CD4-positive, alpha-beta T cell treated with Interleukin-15 for 4 hours (primary cell): Measurements from ENCODE around the gene HEMK1.

Experiments used
- DNase-seq: peaks from one replicate; pipeline ENCODE4 v3.0.0-alpha.2; 2020; ENCODE audit warnings: low spot score

Gene HEMK1

GRCh38 chr3:50600141-50600753 lies 30.9 kb downstream of the HEMK1 start:
- DNase-seq, result peak; percentile 61

DNA sequence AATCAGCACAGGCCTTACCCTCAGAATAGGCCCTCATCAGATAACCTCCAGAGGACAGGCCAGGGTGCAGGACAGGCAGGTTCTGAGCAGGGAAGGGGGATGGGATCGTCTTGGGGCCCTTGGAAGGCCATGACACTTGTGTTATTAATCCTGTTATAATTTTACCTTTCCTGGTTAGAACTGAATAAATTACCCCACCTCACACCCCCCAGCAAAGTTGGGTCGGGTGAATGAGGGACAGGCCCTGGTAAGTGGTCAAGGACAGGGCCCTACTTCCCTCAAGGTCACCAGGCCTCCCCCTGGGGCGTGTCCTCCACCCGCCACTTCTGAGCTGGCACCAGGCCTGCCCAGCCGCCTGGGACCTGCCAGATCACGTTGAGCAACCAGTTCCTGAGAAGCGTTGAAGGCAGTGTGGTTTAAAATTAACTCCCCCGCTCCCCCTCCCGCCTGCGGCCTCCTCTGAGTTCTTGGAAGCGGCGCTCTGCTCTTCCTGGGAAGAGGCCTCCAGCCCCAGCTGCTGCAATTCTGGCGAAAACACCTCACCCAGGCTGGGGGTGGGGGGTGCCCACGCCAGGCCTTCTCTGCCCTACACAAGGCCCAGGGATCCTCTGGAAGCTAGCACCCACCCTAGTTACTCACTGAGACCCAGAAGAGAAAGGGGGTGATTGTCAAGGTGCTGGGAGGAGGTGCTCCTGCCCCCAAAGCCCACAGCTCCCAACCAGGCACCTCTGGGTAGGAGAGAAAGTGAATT lies 31.7 kb downstream of the HEMK1 start:
- peak; percentile 96 for DNase-seq

DNA sequence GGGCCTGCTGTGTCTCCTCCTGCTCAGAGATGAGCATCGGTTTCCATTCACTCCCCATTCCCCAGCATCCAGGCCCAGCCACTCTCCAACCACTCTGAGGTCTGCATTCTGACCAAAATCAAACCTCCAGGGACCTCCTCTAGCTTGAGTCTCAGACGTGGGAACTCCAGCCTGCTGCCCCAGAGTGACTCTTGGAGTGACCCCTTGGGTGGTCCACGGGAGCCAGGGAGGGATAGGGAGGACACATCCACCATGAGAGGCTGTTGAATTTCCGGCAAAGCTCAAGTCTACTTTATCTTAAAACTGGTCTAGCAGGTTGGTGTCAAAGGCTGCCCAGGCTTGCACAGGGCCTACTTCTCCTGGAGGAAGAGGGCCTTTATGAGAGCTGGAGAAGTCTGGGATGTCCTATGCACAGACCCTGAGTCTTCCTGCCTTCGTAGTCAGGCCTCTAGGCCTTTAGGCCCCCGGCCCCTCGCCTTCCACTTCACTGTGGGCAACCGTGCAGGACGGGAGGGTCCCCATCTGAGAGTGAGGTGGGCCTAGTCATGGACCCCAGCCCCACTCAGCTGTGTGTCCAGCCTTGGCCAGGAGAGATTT lies 33.4 kb downstream of the HEMK1 start:
- DNase-seq, result no peak

- DNase-seq, result no peak
Observed at GRCh38 chr3:50603261-50604109, 34.2 kb downstream of the HEMK1 start.

GRCh38 chr3:50604110-50604621 lies 34.8 kb downstream of the HEMK1 start:
- no peak for DNase-seq

- no peak for DNase-seq
Observed at GRCh38 chr3:50604628-50605588, 35.6 kb downstream of the HEMK1 start.

DNA sequence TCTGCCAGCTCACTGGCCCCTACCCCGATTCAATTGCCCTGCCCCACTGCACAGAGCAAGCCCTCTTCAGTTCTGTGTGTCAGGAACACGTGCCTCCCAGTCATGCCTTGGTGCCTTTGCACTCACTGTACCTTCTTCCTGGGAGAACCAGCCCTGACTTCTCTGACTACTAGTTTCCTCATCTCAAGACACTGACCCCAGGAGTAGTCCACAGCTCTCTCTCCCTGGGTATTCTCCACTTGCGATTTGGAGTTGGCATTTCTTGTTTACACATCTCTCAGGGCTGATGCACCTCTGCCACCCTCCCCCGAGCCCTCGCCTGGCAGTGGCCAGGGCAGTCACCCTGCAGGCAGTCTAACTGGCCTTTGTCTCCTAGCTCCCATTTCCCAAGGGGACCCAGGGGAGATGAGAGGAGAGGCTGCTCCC lies 36.6 kb downstream of the HEMK1 start:
- DNase-seq, result no peak

DNA sequence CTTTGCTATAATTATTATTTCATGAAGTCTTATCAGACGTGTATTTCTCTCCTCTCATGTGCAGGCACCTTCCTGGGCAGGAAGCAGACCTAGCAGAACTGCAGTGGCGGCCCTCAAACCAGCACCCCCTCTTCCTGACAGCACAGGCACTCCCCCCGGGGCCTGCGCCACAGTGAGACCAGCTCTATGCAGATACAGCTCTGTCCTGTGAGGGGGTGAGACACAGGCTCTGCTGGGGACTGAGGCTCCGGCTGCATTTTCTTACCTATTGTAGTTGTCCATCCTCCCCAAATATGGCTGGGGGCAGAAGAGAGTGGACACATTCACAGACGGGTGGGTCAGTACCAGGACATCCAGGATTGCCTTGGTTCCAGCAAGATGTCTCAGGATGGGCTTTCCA lies 37.3 kb downstream of the HEMK1 start:
- DNase-seq, result peak; percentile 50

- DNase-seq, result no peak
Observed at GRCh38 chr3:50607271-50608091, 38.2 kb downstream of the HEMK1 start.

GRCh38 chr3:50608278-50608677 lies 39.0 kb downstream of the HEMK1 start:
- no peak for DNase-seq

DNA sequence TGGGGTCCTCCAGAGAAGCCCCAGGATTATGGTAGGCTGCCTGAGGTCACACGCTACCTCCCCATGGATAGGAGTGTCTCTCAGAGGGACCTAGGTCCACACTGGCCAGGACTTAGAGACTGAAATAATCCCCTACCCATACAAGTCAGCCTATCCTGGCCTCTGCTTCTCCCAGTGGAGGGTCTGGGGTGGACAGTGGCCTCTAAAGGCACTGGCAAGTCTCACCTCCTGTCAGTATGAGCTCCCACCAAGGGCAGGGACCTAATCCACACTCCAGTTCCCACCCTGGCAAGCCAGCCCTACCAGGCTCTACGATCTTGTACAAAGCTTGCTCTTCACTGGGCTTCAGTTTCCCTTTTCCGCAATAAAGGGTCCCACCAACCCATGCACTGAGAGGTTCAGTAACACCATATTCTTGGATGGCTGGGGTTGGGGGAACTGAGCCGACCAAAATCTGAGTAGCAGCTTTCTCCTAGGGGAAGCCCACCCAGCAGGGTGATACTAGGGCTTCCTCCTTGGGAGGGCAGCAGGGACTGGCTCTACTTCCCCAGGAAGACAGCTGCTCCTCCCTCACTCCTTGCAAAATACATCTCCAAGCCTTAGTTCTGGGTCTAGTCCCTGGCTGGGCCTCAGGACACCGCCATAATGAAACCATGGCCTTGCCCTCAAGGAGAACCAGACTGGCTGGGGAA lies 39.9 kb downstream of the HEMK1 start:
- DNase-seq, result no peak

GRCh38 chr3:50609763-50610085 lies 40.4 kb downstream of the HEMK1 start:
- no peak for DNase-seq

GRCh38 chr3:50610181-50610971 lies 41.1 kb downstream of the HEMK1 start:
- DNase-seq, result peak; percentile 77

GRCh38 chr3:50610992-50611463 lies 41.7 kb downstream of the HEMK1 start:
- DNase-seq, result no peak

- peak; percentile 100 for DNase-seq
Observed at GRCh38 chr3:50611464-50612233, 42.3 kb downstream of the HEMK1 start, which contains the start of gene CISH. CISH (minus strand) TSS chr3:50611774; CDS start chr3:50611650, 124 bp downstream.

DNA sequence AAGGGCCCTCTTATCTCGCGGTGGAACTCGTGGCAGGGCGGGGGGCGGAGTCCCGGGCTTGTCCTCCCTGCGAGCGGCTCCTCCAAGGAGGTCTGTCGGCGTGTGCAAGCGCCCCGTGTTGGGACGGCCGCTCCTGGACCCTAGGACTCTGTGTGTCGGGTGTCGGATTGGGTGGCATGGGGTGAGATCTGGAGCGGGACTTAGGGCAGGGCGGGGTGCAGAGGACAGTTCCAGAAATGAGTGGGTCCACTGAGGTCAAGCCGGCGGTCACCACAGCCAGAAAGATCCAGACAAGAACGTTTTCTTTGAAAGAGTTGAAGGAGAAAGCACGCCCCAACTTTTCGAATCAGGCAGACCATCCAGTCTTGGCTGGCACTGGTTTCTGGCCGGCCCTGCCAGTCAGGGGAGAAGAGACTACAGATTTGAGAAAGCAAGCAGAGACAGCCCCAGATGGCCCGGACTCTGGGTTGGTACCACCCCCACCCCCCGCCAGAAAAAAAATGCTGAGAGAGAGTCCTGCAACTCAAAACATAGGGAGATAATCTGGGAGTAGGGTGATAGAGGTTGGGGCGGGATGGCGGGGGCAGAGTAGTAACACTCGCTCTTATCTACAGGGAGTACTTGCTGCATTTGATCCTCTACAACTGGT lies 43.0 kb downstream of the HEMK1 start:
- DNase-seq, result no peak
